Measurements from ENCODE around the gene HPS3.

The HPS3 gene

GRCh38 chr3:149120051-149120972 lies 9.1 kb upstream of the HPS3 start:
- DNase-seq (ENCODE audit: low read depth in 3 of 3), result no peak

- DNase-seq (ENCODE audit: low read depth in 3 of 3), result no peak
Observed at GRCh38 chr3:149122721-149123578, 6.5 kb upstream of the HPS3 start.

- DNase-seq (ENCODE audit: low read depth in 3 of 3), result no peak
Observed at GRCh38 chr3:149128821-149129220, 617 bp upstream of the HPS3 start.

- no peak for DNase-seq (ENCODE audit: low read depth in 3 of 3)
Observed at GRCh38 chr3:149131589-149131988, 2.2 kb downstream of the HPS3 start.

- no peak for DNase-seq (ENCODE audit: low read depth in 3 of 3)
Observed at GRCh38 chr3:149134575-149134974, 5.1 kb downstream of the HPS3 start.

- no peak for DNase-seq (ENCODE audit: low read depth in 3 of 3)
Observed at GRCh38 chr3:149142682-149143081, 13.2 kb downstream of the HPS3 start.

GRCh38 chr3:149145356-149145755 lies 15.9 kb downstream of the HPS3 start:
- no peak for DNase-seq (ENCODE audit: low read depth in 3 of 3)

- DNase-seq (ENCODE audit: low read depth in 3 of 3), result no peak
Observed at GRCh38 chr3:149145974-149146373, 16.5 kb downstream of the HPS3 start.

- no peak for DNase-seq (ENCODE audit: low read depth in 3 of 3)
Observed at GRCh38 chr3:149150436-149150835, 21.0 kb downstream of the HPS3 start.

- no peak for DNase-seq (ENCODE audit: low read depth in 3 of 3)
Observed at GRCh38 chr3:149151843-149152242, 22.4 kb downstream of the HPS3 start.

- no peak for DNase-seq (ENCODE audit: low read depth in 3 of 3)
Observed at GRCh38 chr3:149152420-149152819, 23.0 kb downstream of the HPS3 start.

- DNase-seq (ENCODE audit: low read depth in 3 of 3), result no peak
Observed at GRCh38 chr3:149153402-149153801, 24.0 kb downstream of the HPS3 start.

GRCh38 chr3:149160754-149161300 lies 31.4 kb downstream of the HPS3 start:
- no peak for DNase-seq (ENCODE audit: low read depth in 3 of 3)

- no peak for DNase-seq (ENCODE audit: low read depth in 3 of 3)
Observed at GRCh38 chr3:149162007-149162406, 32.6 kb downstream of the HPS3 start.

- no peak for DNase-seq (ENCODE audit: low read depth in 3 of 3)
Observed at GRCh38 chr3:149163066-149163465, 33.6 kb downstream of the HPS3 start.

- no peak for DNase-seq (ENCODE audit: low read depth in 3 of 3)
Observed at GRCh38 chr3:149167898-149168297, 38.5 kb downstream of the HPS3 start.

GRCh38 chr3:149170672-149171071 lies 41.2 kb downstream of the HPS3 start:
- no peak for DNase-seq (ENCODE audit: low read depth in 3 of 3)

GRCh38 chr3:149174901-149175300 lies 45.5 kb downstream of the HPS3 start:
- no peak for DNase-seq (ENCODE audit: low read depth in 3 of 3)

GRCh38 chr3:149177122-149177521 lies 47.7 kb downstream of the HPS3 start:
- no peak for DNase-seq (ENCODE audit: low read depth in 3 of 3)

GRCh38 chr3:149179220-149179619 lies 49.8 kb downstream of the HPS3 start:
- DNase-seq (ENCODE audit: low read depth in 3 of 3), result no peak

- DNase-seq (ENCODE audit: low read depth in 3 of 3), result no peak
Observed at GRCh38 chr3:149180057-149180573, 50.7 kb downstream of the HPS3 start.

GRCh38 chr3:149181182-149181581 lies 51.7 kb downstream of the HPS3 start:
- DNase-seq (ENCODE audit: low read depth in 3 of 3), result no peak

Data from stimulated activated CD4-positive, alpha-beta T cell treated with anti-CD3 and anti-CD28 coated beads, TNF-alpha, amount 100 ng/mL, for 24 hours (primary cell).